Stimulated activated naive CD4-positive, alpha-beta T cell treated with Interleukin-2 at 50 U/mL for 16 hours (primary cell): ENCODE measurements around the gene OR4C13.
"Not testable (repeated sequence)": the region's sequence is repeated elsewhere in the genome, so short reads cannot be mapped to it uniquely, and the experiment has no call there.

ENCODE experiments used
- DNase-seq: peaks from one replicate; lab custom pipeline; 2025; lab: John Stamatoyannopoulos, UW

Gene OR4C13

GRCh38 chr11:49952091-49952490 is at the start of gene OR4C13:
Gene OR4C13, plus strand, starts transcription at chr11:49952391. Its CDS starts 32 bp downstream, at chr11:49952423.
- DNase-seq: no peak

- not testable (repeated sequence) for DNase-seq
Observed at GRCh38 chr11:49911516-49911915, 40.7 kb upstream of the OR4C13 start.

GRCh38 chr11:49948701-49949100 is 3.5 kb upstream of the OR4C13 start:
- DNase-seq: not testable (repeated sequence)

GRCh38 chr11:49973439-49973838 is 21.2 kb downstream of the OR4C13 start:
- DNase-seq: not testable (repeated sequence)

GRCh38 chr11:49982435-49982834 is 30.2 kb downstream of the OR4C13 start, which contains the start of gene OR4C12:
Gene OR4C12, minus strand, starts transcription at chr11:49982535. Its CDS starts 34 bp downstream, at chr11:49982501.
- DNase-seq: not testable (repeated sequence)

GRCh38 chr11:49995565-49995964 is 43.4 kb downstream of the OR4C13 start:
- no peak for DNase-seq
